Activated CD4-positive, alpha-beta T cell treated with anti-CD3 and anti-CD28 coated beads, Interleukin-2, amount 10 ng/mL, durations not matched to agents 7 days and 5 days (primary cell): Measurements from ENCODE around the gene ARHGAP10. TPM values are rescaled to one million over a fixed set of nuclear protein-coding genes. Genes with fewer than 3 reads are reported as not detected.

Experiments
- CTCF ChIA-PET: fragments of 350-600 bp; sonication (Branson Sonifier 250); formaldehyde crosslinking; loops from one replicate; lab custom pipeline; 2021; ENCODE audit warnings: antibody characterized with exemption; lab: Charles Lee
- POLR2A ChIA-PET: fragments of 350-600 bp; sonication (Branson Sonifier 250); formaldehyde crosslinking; loops from one replicate; lab custom pipeline; 2021; ENCODE audit warnings: antibody characterized with exemption; lab: Charles Lee
- DNase-seq: peaks from one replicate; pipeline ENCODE4 v3.0.0-alpha.2; 2020
- H3K27ac Mint-ChIP-seq: one replicate; pipeline ENCODE4 v1.8.0; 2021; ENCODE audit warnings: mild to moderate bottlenecking, moderate library complexity, mixed read lengths
- H3K27me3 Mint-ChIP-seq: one replicate; pipeline ENCODE4 v1.8.0; 2021; ENCODE audit warnings: mixed read lengths
- H3K36me3 Mint-ChIP-seq: one replicate; pipeline ENCODE4 v1.8.0; 2021; ENCODE audit warnings: low read depth, mixed read lengths
- H3K4me1 Mint-ChIP-seq: one replicate; pipeline ENCODE4 v1.8.0; 2021; ENCODE audit warnings: mixed read lengths
- H3K4me3 Mint-ChIP-seq: one replicate; pipeline ENCODE4 v1.8.0; 2021; ENCODE audit warnings: mild to moderate bottlenecking, moderate library complexity, mixed read lengths
- H3K9me3 Mint-ChIP-seq: one replicate; pipeline ENCODE4 v1.8.0; 2021; ENCODE audit warnings: mixed read lengths
- total RNA-seq, 2 experiments: library from RNA; stranded (reverse); gene quantifications; one replicate each; pipeline ENCODE4 v1.2.3, GENCODE V29; 2021

The ARHGAP10 gene
- total RNA-seq, 2 experiments from 2014 or later: 9.4 to 10.7 TPM

DNA sequence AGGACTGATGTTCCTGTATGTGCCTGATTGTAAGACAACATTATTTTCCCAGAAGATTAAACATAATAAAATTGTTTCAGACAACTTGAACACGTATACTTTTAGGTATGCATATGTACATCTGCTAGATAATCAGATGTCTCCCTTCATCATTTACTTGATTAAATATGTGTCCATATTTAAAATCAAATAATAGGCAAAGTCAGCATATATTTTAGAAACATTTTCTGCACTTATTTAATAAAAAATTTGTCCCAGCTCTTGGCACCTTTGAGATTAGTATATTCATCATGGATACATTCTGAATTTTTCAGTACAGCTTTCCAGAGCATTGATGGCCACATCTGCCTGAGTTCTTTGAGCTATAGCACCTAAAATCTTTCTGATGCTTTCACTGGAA, 106.0 kb downstream of the ARHGAP10 start:
- Mint-ChIP-seq H3K4me1 (peaks cover 3% of the 10 kb centered on the region), H3K4me3 (no peak overlapping the region), H3K27me3 (peaks cover 2% of the 10 kb centered on the region), H3K27ac (no peak overlapping the region), H3K9me3 (no peaks in the 10 kb centered on the region), H3K36me3 (no peaks in the 10 kb centered on the region)
- DNase-seq: no peak
- ChIA-PET POLR2A (no interaction called here), CTCF (interaction anchor here (2.5 kb wide), 1 partner anchor 29 kb away, joined by 6 read pairs; no protein-coding TSS in a partner anchor)

DNA sequence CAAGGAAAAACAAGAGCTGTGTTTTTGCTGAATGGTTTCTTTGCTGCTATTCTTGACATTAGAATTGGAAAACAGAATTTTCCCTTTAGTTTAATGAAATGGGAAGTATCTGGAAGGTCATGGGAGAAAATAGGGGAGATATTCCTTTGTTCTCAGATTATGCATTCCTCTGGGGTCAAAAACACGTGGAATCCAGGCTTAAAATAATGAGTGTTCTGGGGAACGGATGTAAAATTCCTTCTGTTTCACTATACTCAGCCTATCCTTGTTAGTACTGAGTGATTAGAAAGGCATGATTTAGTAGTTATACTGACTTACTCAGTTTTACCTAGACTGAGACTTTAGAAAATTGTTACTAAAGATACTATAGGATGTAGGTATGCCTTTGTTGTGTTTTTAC, 107.3 kb downstream of the ARHGAP10 start:
- ChIA-PET CTCF (interaction anchor here (2.5 kb wide), 1 partner anchor 28 kb away, joined by 6 read pairs; no protein-coding TSS in a partner anchor), POLR2A (no interaction called here)
- H3K4me1 Mint-ChIP-seq: peaks cover 3% of the 10 kb centered on the region
- no peak for DNase-seq
- no peaks in the 10 kb centered on the region for H3K9me3 Mint-ChIP-seq
- H3K27me3 Mint-ChIP-seq: peaks cover 2% of the 10 kb centered on the region
- H3K4me3 Mint-ChIP-seq: no peak overlapping the region
- no peaks in the 10 kb centered on the region for H3K36me3 Mint-ChIP-seq
- H3K27ac Mint-ChIP-seq: no peak overlapping the region

- ChIA-PET CTCF (interaction anchor here (2.5 kb wide), 1 partner anchor 27 kb away, joined by 6 read pairs; no protein-coding TSS in a partner anchor), POLR2A (no interaction called here)
- Mint-ChIP-seq H3K9me3 (no peaks in the 10 kb centered on the region), H3K27ac (no peak overlapping the region), H3K4me1 (peaks cover 3% of the 10 kb centered on the region), H3K4me3 (no peak overlapping the region), H3K27me3 (peaks cover 2% of the 10 kb centered on the region), H3K36me3 (no peaks in the 10 kb centered on the region)
- DNase-seq: no peak
Measured at GRCh38 chr4:147839663-147840062, 107.8 kb downstream of the ARHGAP10 start.

GRCh38 chr4:147840838-147841738, 109.2 kb downstream of the ARHGAP10 start:
- H3K27me3 Mint-ChIP-seq: peaks cover 2% of the 10 kb centered on the region
- no peak overlapping the region for H3K4me3 Mint-ChIP-seq
- H3K9me3 Mint-ChIP-seq: no peaks in the 10 kb centered on the region
- no peaks in the 10 kb centered on the region for H3K36me3 Mint-ChIP-seq
- ChIA-PET CTCF (interaction anchor here (0.9 to 1.2 kb wide), 2 partner anchors 26 to 28 kb away, joined by 3 to 4 read pairs; no protein-coding TSS in a partner anchor), POLR2A (no interaction called here)
- H3K4me1 Mint-ChIP-seq: peaks cover 3% of the 10 kb centered on the region
- no peak overlapping the region for H3K27ac Mint-ChIP-seq
- no peak for DNase-seq

GRCh38 chr4:147842573-147842972, 110.7 kb downstream of the ARHGAP10 start:
- no peaks in the 10 kb centered on the region for H3K4me1 Mint-ChIP-seq
- POLR2A ChIA-PET: no interaction called here

GRCh38 chr4:147843162-147843561, 111.3 kb downstream of the ARHGAP10 start:
- CTCF ChIA-PET: interaction anchor here (1.0 to 1.5 kb wide), 3 partner anchors 20 to 57 kb away, joined by 3 to 4 read pairs (median 3); no protein-coding TSS in a partner anchor
- no peak overlapping the region for H3K27ac Mint-ChIP-seq
- DNase-seq: no peak
- peaks cover 5% of the 10 kb centered on the region for H3K27me3 Mint-ChIP-seq
- no peak overlapping the region for H3K4me3 Mint-ChIP-seq
- peaks cover 5% of the 10 kb centered on the region for H3K36me3 Mint-ChIP-seq
- no peaks in the 10 kb centered on the region for H3K4me1 Mint-ChIP-seq
- POLR2A ChIA-PET: no interaction called here
- H3K9me3 Mint-ChIP-seq: no peaks in the 10 kb centered on the region

More at GRCh38 chr4:147842573-147842972, 110.7 kb downstream of the ARHGAP10 start:
- peaks cover 2% of the 10 kb centered on the region for H3K27me3 Mint-ChIP-seq
- peaks cover 2% of the 10 kb centered on the region for H3K36me3 Mint-ChIP-seq
- H3K27ac Mint-ChIP-seq: no peak overlapping the region
- H3K9me3 Mint-ChIP-seq: no peaks in the 10 kb centered on the region
- CTCF ChIA-PET: interaction anchor here (0.9 to 1.5 kb wide), 4 partner anchors 11 to 57 kb away, joined by 3 to 4 read pairs (median 3); no protein-coding TSS in a partner anchor
- no peak for DNase-seq
- no peak overlapping the region for H3K4me3 Mint-ChIP-seq

DNA sequence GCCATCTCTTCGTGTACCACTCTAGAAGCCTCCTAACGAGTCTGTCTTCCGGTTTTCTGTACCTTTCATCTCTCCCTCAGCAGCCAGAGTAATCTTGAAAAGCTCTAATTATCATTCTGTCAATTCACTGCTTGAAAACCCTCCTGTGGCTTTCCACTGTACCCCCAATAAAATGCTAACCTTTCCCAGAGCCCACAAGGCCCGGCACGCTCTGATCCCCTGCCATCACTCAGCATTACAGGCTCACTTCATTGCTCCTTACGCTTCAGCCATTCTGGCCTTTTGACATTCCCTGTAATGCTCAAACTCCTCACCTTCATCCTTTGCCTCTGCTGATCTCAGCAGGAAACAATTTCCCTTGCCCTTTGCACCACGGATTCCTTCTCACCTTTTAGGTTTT, 112.9 kb downstream of the ARHGAP10 start:
- peaks cover 7% of the 10 kb centered on the region for H3K27me3 Mint-ChIP-seq
- H3K4me1 Mint-ChIP-seq: no peaks in the 10 kb centered on the region
- POLR2A ChIA-PET: no interaction called here
- no peaks in the 10 kb centered on the region for H3K9me3 Mint-ChIP-seq
- CTCF ChIA-PET: interaction anchor here (1.1 to 1.8 kb wide), 2 partner anchors 22 to 48 kb away, joined by 4 read pairs; no protein-coding TSS in a partner anchor
- H3K4me3 Mint-ChIP-seq: no peak overlapping the region
- peaks cover 10% of the 10 kb centered on the region for H3K36me3 Mint-ChIP-seq
- no peak overlapping the region for H3K27ac Mint-ChIP-seq
- DNase-seq: no peak

- H3K9me3 Mint-ChIP-seq: no peaks in the 10 kb centered on the region
- no peak overlapping the region for H3K4me3 Mint-ChIP-seq
- no peaks in the 10 kb centered on the region for H3K4me1 Mint-ChIP-seq
- POLR2A ChIA-PET: no interaction called here
- no peak overlapping the region for H3K27ac Mint-ChIP-seq
- DNase-seq: peak; percentile 44
- H3K36me3 Mint-ChIP-seq: peaks cover 15% of the 10 kb centered on the region
- peaks cover 7% of the 10 kb centered on the region for H3K27me3 Mint-ChIP-seq
- CTCF ChIA-PET: interaction anchor here (1.3 to 1.8 kb wide), 2 partner anchors 10 to 49 kb away, joined by 3 to 4 read pairs; no protein-coding TSS in a partner anchor
Measured at GRCh38 chr4:147846318-147847155, 114.6 kb downstream of the ARHGAP10 start.

GRCh38 chr4:147847751-147848590, 116.1 kb downstream of the ARHGAP10 start:
- Mint-ChIP-seq H3K27ac (no peak overlapping the region), H3K9me3 (no peaks in the 10 kb centered on the region), H3K36me3 (peaks cover 15% of the 10 kb centered on the region), H3K4me3 (no peak overlapping the region), H3K27me3 (peaks cover 7% of the 10 kb centered on the region), H3K4me1 (no peaks in the 10 kb centered on the region)
- POLR2A ChIA-PET: no interaction called here
- CTCF ChIA-PET: interaction anchor here (1.0 to 2.1 kb wide), 2 partner anchors 117 to 126 kb away, joined by 5 read pairs; no protein-coding TSS in a partner anchor
- no peak for DNase-seq

- Mint-ChIP-seq H3K27me3 (peaks cover 7% of the 10 kb centered on the region), H3K4me3 (no peak overlapping the region), H3K36me3 (peaks cover 15% of the 10 kb centered on the region), H3K4me1 (no peaks in the 10 kb centered on the region), H3K9me3 (no peaks in the 10 kb centered on the region), H3K27ac (no peak overlapping the region)
- DNase-seq: no peak
- ChIA-PET CTCF (interaction anchor here (1.0 to 2.1 kb wide), 2 partner anchors 118 to 127 kb away, joined by 5 read pairs; no protein-coding TSS in a partner anchor), POLR2A (interaction anchor here (0.6 kb wide), 1 partner anchor 139 kb away, joined by 4 read pairs; no protein-coding TSS in a partner anchor)
Measured at GRCh38 chr4:147848634-147849033, 116.7 kb downstream of the ARHGAP10 start.

DNA sequence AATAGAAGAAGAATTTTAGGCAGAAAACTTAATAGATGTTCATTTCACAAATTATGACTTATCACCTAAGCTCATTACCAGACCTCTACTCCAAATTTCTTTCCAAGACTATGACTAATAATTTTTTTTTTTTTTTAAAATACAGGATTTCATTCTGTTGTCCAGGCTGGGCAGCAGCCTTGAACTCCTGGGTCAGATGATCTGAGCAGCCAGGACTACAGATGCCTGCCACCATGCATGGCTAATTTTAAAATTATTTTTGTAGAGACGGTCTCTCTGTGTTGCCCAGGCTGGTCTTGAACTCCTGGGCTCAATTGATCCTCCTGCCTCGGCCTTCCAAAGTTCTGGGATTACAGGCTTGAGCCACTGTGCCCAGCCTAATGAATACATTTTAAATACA, 119.2 kb downstream of the ARHGAP10 start:
- no peak overlapping the region for H3K27ac Mint-ChIP-seq
- H3K4me1 Mint-ChIP-seq: no peaks in the 10 kb centered on the region
- ChIA-PET POLR2A (no interaction called here), CTCF (interaction anchor here (0.6 to 1.0 kb wide), 2 partner anchors 16 to 323 kb away, joined by 3 read pairs; no protein-coding TSS in a partner anchor)
- peaks cover 15% of the 10 kb centered on the region for H3K36me3 Mint-ChIP-seq
- H3K9me3 Mint-ChIP-seq: no peaks in the 10 kb centered on the region
- H3K27me3 Mint-ChIP-seq: peaks cover 7% of the 10 kb centered on the region
- DNase-seq: no peak
- no peak overlapping the region for H3K4me3 Mint-ChIP-seq
